Fibroblast of peridontal ligament (primary cell): ENCODE measurements around the gene NRXN3.
"Not testable (repeated sequence)": the region's sequence is repeated elsewhere in the genome, so short reads cannot be mapped to it uniquely, and the experiment has no call there.

Source experiments
- DNase-seq: peaks from one replicate; pipeline ENCODE4 v3.0.0-alpha.2; 2010; ENCODE audit errors: extremely low read depth

The NRXN3 gene

GRCh38 chr14:79727900-79728299 is 1557.7 kb downstream of the NRXN3 start:
- no peak for DNase-seq

GRCh38 chr14:79728331-79728730 is 1558.2 kb downstream of the NRXN3 start:
- no peak for DNase-seq

GRCh38 chr14:79729731-79730130 is 1559.6 kb downstream of the NRXN3 start:
- DNase-seq, result no peak

GRCh38 chr14:79730196-79730595 is 1560.0 kb downstream of the NRXN3 start:
- DNase-seq, result no peak

GRCh38 chr14:79730953-79731352 is 1560.8 kb downstream of the NRXN3 start:
- peak; percentile 58 for DNase-seq

GRCh38 chr14:79732911-79733655 is 1562.9 kb downstream of the NRXN3 start:
- DNase-seq, result peak; percentile 66

GRCh38 chr14:79734151-79734550 is 1564.0 kb downstream of the NRXN3 start:
- DNase-seq, result no peak

- DNase-seq, result no peak
These were observed 1564.5 kb downstream of the NRXN3 start for GRCh38 chr14:79734656-79735055.

GRCh38 chr14:79735121-79735520 is 1564.9 kb downstream of the NRXN3 start:
- DNase-seq, result no peak

- no peak for DNase-seq
These were observed 1570.0 kb downstream of the NRXN3 start for GRCh38 chr14:79740066-79740601.

GRCh38 chr14:79742142-79742541 is 1572.0 kb downstream of the NRXN3 start:
- no peak for DNase-seq

GRCh38 chr14:79745046-79745445 is 1574.9 kb downstream of the NRXN3 start:
- no peak for DNase-seq

- no peak for DNase-seq
These were observed 1578.9 kb downstream of the NRXN3 start for GRCh38 chr14:79749065-79749464.

- DNase-seq, result no peak
These were observed 1588.8 kb downstream of the NRXN3 start for GRCh38 chr14:79758985-79759384.

- DNase-seq, result no peak
These were observed 1594.2 kb downstream of the NRXN3 start for GRCh38 chr14:79764323-79764722.

GRCh38 chr14:79766511-79766910 is 1596.3 kb downstream of the NRXN3 start:
- no peak for DNase-seq

GRCh38 chr14:79767251-79767650 is 1597.1 kb downstream of the NRXN3 start:
- no peak for DNase-seq

- not testable (repeated sequence) for DNase-seq
These were observed 1597.5 kb downstream of the NRXN3 start for GRCh38 chr14:79767721-79768120.

GRCh38 chr14:79781882-79782281 is 1611.7 kb downstream of the NRXN3 start:
- DNase-seq, result no peak

- DNase-seq, result no peak
These were observed 1612.9 kb downstream of the NRXN3 start for GRCh38 chr14:79783041-79783440.

- no peak for DNase-seq
These were observed 1616.3 kb downstream of the NRXN3 start for GRCh38 chr14:79786522-79786921.

- DNase-seq, result no peak
These were observed 1618.2 kb downstream of the NRXN3 start for GRCh38 chr14:79788346-79788745.

GRCh38 chr14:79791055-79791732 is 1621.0 kb downstream of the NRXN3 start:
- DNase-seq, result no peak
